GM12875 (cell line): Measurements from ENCODE around the gene MYOG.

Source experiments
- H3K4me3 ChIP-seq: one replicate; pipeline ENCODE4 v1.5.1; 2011; ENCODE audit warnings: low read depth, low read length, control low read depth
- CTCF ChIP-seq: IDR thresholded peaks from 2 replicates; pipeline ENCODE4 v1.5.1; 2011; ENCODE audit warnings: low read depth, mild to moderate bottlenecking, control low read depth, inconsistent platforms, low read length, moderate library complexity, borderline replicate concordance; ENCODE audit not compliant: insufficient read depth

MYOG gene

GRCh38 chr1:203081465-203082230, 4.2 kb downstream of the MYOG start:
- no peak for TF ChIP-seq CTCF
- H3K4me3 ChIP-seq, result no peak overlapping the region

GRCh38 chr1:203080456-203080855, 5.4 kb downstream of the MYOG start:
- no peak for TF ChIP-seq CTCF
- no peak overlapping the region for H3K4me3 ChIP-seq

- no peak for TF ChIP-seq CTCF
- no peak overlapping the region for H3K4me3 ChIP-seq
Measured at GRCh38 chr1:203078478-203078877, 7.3 kb downstream of the MYOG start.

GRCh38 chr1:203077956-203078355, 7.9 kb downstream of the MYOG start:
- no peak overlapping the region for H3K4me3 ChIP-seq
- no peak for TF ChIP-seq CTCF

GRCh38 chr1:203077367-203077766, 8.4 kb downstream of the MYOG start:
- TF ChIP-seq CTCF, result no peak
- no peak overlapping the region for H3K4me3 ChIP-seq

GRCh38 chr1:203076031-203076511, 9.7 kb downstream of the MYOG start:
- H3K4me3 ChIP-seq, result no peak overlapping the region

More at GRCh38 chr1:203076031-203076511, 9.7 kb downstream of the MYOG start:
- no peak for TF ChIP-seq CTCF
